Hair follicular keratinocyte (primary cell): Measurements from ENCODE around the gene SCYGR3. TPM values are rescaled to one million over a fixed set of nuclear protein-coding genes. Genes with fewer than 3 reads are reported as not detected.

ENCODE experiments used
- total RNA-seq: library from RNA; depleted of rRNA; stranded (reverse); fragments of >200 nt; gene quantifications from 2 replicates; pipeline ENCODE4 v1.2.3, GENCODE V29; 2015

SCYGR3 gene, protein sequence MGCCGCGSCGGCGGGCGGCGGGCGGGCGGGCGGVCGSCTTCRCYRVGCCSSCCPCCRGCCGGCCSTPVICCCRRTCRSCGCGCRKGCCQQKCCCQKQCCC
- not detected in 2 replicates for total RNA-seq

GRCh38 chr2:227614740-227615139 is at the start of gene SCYGR3:
Gene SCYGR3, minus strand, starts transcription at chr2:227614840. Its CDS starts 0 bp downstream, at chr2:227614840.

DNA sequence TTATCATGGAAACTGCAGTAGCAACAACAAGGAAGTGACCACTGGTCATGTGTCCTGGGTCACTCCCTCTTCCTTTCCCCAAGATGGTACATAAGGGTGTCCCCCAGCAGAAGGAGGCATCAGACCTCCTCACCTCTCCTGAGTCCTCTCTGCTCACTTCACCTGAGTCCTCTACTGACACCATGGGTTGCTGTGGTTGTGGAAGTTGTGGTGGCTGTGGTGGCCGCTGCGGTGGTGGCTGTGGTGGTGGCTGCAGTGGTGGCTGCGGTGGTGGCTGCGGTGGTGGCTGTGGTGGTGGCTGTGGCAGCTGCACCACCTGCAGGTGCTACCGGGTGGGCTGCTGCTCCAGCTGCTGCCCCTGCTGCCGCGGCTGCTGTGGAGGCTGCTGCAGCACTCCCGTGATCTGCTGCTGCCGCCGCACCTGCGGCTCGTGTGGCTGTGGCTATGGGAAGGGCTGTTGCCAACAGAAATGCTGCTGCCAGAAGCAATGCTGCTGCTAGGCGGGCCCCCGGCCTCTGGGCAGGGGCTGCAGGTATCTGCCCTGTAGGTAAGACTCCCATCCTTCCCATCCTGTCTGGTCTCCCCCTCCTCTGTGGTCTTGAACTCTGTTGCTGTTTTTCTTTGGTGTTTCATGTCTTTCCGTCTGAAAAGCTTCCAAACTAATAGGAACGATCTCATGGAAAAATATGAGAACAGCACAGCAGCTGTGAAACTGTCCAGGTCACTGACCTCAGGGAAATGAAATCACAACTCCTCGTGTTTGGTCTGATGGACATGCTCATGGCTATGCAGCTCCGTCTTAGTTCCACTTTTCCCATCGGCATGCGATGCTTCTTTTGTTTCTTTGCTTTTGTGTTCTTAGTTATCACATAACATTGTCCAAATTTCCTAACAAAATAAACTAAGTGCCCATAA is 2.9 kb upstream of the SCYGR3 start, which contains the start of gene SCYGR4:
TSS of gene SCYGR4 (plus strand) at position 183 of the 915 bp plus-strand sequence. CDS start at position 183, 0 bp downstream.

DNA sequence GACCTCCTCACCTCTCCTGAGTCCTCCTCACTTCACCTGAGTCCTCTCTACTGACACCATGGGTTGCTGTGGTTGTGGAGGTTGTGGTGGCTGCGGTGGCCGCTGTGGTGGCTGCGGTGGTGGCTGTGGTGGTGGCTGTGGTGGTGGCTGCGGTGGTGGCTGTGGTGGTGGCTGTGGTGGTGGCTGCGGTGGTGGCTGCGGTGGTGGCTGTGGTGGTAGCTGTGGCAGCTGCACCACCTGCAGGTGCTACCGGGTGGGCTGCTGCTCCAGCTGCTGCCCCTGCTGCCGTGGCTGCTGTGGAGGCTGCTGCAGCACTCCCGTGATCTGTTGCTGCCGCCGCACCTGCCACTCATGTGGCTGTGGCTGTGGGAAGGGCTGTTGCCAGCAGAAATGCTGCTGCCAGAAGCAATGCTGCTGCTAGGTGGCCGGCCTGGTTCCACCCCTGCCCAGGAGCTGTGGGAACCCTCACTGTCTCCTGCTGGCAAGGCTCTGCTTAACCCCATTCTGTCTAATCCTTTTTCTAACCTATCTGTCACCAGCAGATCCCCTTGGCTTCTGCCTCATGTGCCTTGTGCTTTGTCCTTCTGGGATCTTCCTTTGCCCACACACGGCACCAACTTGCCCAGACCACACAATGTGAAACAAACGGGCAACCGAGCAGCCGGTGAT is 15.7 kb downstream of the SCYGR3 start, which contains the start of gene SCYGR2:
TSS of gene SCYGR2 (plus strand) at position 59 of the 669 bp plus-strand sequence. CDS start at position 59, 0 bp downstream.

Other genes with a start within 250 kb of the SCYGR3 start
- not detected in 2 replicates for gene TM4SF20, start 235.5 kb downstream of the SCYGR3 start, total RNA-seq
- not detected in 2 replicates for gene SCYGR1, start 226.9 kb downstream of the SCYGR3 start, total RNA-seq
- 77.5 and 89.8 TPM in 2 replicates for gene AGFG1, start 142.7 kb downstream of the SCYGR3 start, total RNA-seq
- not detected in 2 replicates for gene SCYGR2, start 15.9 kb downstream of the SCYGR3 start, total RNA-seq
- not detected in 2 replicates for gene SCYGR4, start 2.7 kb upstream of the SCYGR3 start, total RNA-seq
- gene SCYGR5, start 52.0 kb upstream of the SCYGR3 start, total RNA-seq = not detected in 2 replicates
- 0.08 and 6.6 TPM in 2 replicates for gene SLC19A3, start 103.2 kb upstream of the SCYGR3 start, total RNA-seq
- not detected in 2 replicates for gene SCYGR6, start 109.9 kb upstream of the SCYGR3 start, total RNA-seq
- gene SCYGR7, start 113.5 kb upstream of the SCYGR3 start, total RNA-seq = not detected in 2 replicates
- not detected in 2 replicates for gene SCYGR8, start 131.1 kb upstream of the SCYGR3 start, total RNA-seq
- 10.0 and 10.8 TPM in 2 replicates for gene CCL20, start 199.0 kb upstream of the SCYGR3 start, total RNA-seq